MV-4-11 (cell line): ENCODE results near the gene HSPB7.
A peak's percentile ranks its signal among the peaks of the same experiment; 100 is the strongest.
"Not testable (repeated sequence)": the region's sequence is repeated elsewhere in the genome, so short reads cannot be mapped to it uniquely, and the experiment has no call there.

ENCODE experiments used
- DNase-seq: peaks from one replicate; lab custom pipeline; 2025; lab: John Stamatoyannopoulos, UW

HSPB7 gene

DNA sequence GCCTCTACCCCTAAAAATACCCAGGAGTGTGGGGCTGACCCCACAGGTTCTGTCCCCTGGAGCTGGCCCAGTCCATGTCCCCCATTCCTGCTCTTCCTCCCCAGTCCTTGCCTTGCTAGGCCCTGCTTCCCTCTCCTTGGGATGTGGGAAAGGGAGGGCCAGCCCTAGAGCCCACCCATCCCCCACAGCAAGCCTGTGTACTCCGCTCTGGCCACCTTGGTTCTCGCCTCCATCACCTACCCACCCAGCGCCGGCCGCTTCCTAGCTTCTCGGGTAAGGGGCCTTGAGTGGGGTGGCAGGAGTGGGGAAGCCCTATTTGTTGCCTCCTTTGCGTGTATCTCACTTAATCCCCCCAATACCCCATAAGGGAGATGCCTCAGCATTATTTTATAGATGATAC lies 32.5 kb upstream of the HSPB7 start:
- no peak for DNase-seq

DNA sequence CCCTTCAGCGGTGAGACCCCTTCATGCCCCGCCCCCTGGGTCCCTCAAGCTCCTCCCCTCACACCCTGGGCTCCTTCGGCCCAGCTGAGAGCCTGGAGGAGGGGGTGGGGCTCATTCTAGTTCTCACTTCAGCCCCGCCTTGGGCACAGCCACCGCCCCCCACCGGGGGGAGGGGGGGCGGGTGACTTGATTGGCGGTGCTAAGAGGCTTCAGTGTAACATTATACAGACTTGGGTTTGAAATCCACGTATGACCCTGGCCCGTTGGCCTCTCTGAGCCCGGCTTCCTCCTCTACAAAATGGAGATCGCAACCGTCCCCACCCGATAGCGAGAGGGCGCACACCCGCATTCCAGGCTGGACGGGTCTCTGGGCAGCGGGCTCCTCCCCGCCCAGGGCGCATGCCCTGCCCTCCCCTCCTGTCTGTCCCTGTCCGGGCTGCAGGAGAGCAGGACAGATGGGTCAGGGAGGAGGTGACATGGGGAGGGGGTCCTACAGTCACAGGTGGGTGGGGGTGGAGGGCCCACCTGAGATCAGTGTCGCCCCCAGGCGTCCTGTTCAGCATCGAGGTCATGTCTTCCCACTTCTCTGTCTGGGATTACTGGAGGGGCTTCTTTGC lies 30.8 kb upstream of the HSPB7 start:
- no peak for DNase-seq

DNA sequence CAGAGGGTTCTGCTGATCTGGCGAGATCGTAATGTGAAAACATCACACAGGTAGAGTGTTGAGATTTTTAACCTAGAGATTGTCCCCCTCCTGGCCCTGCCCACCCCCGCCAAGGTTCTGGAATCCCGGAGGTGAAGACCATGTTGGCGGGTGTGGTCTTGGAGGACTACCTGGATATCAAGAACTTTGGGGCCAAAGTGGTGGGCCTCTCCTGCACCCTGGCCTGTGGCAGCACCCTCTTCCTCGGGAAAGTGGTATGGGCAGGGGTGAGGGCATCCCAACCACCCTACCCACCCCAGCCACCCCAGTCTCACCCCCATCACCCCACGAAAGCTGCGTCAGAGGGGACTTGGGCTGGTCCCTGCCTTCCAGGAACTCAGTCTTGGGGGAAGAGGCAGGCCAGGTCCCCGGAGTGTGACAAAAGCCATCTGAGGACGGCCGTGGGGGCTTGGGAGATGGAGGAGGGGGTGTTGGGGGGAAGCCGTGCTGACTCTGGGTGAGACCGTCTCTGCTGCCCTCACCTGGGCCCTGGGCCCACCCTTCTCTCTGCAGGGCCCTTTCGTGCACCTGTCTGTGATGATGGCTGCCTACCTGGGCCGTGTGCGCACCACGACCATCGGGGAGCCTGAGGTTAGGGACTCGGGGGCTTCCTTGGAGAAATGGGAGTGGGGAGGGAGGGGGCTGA lies 30.1 kb upstream of the HSPB7 start:
- no peak for DNase-seq

DNA sequence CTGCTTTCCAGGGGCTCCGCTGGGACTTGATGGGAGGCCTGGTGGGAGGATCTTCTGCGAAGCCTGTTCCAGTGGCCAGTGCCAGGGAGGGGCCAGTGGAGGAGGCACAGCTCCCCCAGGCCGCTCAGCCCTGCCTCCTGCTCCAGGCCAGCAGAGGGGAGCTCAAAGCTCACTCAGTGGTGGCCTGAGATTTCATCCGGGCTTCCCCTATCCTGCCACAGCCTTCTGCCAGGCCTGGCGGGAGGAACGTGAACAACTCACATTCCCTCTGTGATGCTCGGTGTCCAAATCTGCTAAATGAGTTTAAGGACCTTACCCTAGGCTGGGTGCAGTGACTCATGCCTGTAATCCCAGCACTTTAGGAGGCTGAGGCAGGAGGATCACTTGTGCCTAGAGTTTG lies 29.0 kb upstream of the HSPB7 start:
- DNase-seq, result no peak

DNA sequence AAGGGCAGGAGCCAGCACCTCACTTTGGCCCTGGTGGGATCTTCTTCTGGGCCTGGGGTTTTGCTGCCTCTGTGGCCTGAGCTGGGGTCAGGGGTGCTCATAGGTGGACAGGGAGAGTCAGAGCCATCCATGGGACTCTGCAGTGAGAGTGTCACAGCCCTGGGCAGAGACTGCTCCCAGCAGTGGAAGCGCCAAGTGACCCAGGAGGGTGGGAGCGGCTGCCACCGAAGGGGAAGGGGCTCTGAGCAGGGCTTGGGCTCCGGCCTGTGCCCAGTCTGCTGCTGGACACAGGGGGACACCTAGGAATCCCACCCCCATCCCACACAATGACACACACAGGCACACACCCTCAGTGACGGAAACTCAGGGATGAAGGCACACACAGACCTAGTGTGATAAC lies 26.1 kb upstream of the HSPB7 start:
- DNase-seq, result no peak

DNA sequence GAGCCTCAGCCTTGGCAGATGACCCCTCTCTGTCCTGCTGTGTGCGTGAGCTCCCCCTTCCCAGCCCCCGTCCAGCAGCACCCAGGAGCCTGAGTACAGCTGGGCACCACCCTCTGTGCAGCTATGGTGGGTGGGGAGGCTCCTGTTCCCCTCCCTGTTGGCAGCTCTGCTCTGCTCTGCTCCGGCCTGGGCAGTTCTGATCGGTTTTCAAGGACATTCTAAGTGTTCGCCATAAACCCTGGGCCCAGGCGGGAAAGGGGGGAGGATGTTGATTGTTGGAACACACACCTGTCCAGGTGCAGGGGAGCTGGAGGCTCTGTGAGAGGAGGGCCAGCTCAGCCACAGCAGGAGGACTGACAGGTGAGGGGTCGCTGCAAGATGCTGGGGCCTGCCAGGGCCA lies 25.7 kb upstream of the HSPB7 start, which contains the start of gene CLCNKB:
CLCNKB (plus strand) TSS at position 262 of the 400 bp plus-strand sequence. CDS start 711 bp downstream, outside the sequence.
- DNase-seq, result no peak

DNA sequence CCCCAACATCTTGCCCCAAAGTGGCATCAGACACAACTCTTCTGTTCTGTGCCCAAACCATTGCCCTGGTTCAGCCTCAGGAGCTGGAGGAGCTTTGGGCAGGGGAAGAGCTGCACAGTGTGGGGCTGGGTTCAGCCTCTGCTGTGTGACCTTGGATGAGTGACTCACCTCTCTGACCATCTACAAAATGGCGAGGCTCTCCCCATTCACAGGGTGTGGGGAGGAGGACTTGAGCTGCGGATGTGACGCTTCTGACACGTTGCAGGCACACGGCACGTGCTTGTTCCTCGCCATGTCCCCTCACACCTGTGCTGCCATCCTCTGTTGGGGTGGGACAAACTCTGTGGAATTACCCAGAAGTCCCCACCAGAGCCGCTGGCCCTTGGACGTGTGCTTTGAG lies 24.8 kb upstream of the HSPB7 start:
- DNase-seq, result not testable (repeated sequence)

DNA sequence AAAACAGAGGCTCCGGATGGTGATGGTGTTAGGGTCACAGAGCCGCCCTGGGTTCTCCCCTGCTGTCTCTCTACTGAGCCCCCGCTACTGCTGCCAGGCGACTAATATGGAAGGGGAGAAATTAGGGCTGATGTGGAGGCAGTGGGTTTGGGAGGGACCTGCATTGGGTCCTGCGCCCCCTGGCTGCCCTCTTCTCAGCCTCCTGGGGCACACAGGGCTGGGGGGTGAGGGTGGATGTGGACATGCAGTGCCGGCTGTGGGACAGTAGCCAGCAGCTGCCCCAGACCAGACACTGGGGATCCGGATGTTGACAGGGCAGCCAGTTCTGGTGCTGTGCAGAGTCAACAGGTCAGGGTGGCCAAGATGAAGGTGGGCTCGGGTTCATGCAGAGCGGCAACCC lies 24.3 kb upstream of the HSPB7 start:
- no peak for DNase-seq

DNA sequence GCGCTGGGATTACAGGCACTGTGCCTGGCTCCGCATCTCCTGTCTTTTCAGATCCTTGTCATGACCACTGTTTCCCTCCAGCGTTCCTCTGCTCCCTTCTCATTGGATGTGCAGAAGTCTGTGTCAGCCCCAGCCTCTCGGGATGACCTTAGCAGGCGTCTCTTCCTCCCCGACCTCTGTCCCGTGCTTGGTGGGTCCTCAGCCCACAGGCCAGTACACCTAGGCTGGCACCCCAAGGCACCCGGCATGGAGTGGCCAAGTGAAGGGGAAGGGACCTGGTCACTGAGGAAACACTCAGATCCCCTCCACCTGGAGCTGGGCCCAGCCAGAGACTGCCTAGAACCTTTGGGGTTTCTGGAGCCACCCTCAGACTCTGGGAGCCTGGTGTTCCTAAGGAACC lies 23.4 kb upstream of the HSPB7 start:
- no peak for DNase-seq

DNA sequence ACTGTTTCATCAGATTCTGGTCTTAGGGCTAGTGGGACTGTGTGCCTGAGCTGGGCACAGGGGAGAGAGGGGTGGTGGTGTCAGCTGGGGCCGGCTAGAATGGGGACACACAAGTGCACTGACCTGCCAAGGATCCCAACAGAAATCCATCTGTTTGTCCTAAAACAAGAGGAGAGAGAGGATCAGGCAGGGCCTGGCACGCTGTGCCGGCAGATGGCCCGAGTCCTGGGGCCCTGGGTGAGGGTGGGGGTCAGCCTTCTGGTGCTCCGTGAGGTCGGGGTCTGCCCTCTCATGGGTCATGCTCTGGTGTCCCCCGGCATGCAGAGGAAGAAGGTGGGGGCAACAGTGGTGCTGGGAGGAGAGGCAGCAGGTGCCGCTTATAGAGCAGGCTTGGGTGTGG lies 22.0 kb upstream of the HSPB7 start:
- not testable (repeated sequence) for DNase-seq

DNA sequence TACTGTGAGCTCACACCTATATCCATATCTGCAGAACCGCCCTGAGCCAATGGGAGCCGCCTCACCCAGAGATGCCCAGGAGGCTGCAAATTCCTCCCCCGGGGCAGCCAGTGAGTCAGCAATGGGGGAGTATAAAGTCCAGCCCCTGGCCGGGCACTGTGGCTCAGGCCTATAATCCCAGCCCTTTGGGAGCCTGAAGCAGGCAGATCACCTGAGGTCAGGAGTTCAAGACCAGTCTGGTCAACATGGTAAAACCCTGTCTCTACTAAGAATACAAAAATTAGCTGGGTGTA lies 20.7 kb upstream of the HSPB7 start:
- DNase-seq, result no peak

DNA sequence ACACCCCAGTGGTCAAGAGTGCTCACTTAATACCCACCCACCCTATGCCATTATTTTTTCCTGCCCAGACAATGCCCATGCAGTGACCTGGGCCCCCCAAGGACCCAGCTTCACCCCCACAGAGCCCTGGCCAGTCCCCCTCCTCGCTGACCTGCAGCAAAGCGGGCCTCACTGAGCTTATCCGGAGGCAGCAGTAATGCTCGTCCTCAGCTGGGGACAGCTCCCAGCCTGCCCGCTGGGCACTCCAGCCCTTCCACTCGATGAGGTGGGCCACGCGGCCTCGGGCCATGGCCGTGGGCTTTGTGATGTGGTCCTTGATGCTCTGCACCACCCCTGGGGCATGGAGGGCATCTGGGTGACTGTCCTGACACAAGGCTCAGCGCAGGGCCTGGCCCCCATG lies 18.6 kb upstream of the HSPB7 start:
- not testable (repeated sequence) for DNase-seq

DNA sequence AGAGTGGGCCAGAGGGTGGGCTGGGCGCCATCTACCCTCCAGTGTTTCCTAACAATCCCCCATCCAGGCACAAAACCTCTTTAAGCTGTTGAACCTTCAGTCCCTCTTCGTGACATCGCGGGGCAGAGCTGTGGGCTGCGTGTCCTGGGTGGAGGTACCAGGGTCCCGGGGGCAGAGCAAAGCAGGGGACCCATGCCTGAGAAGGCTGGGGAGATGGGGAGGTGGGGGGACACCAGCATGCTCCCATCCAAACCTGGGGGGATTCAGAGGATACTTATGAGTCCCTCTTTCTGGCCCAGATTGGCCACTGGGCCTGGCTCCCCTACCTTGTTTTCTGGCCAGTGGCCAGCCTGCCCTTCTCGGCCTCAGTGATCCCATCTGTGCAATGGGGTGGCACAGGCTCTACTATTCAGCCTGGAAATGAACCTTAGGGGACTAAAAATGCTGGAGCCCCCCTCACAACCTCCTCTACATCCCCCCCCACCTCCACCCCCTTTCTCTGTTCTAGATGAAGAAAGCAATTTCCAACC lies 15.3 kb upstream of the HSPB7 start:
- not testable (repeated sequence) for DNase-seq

DNA sequence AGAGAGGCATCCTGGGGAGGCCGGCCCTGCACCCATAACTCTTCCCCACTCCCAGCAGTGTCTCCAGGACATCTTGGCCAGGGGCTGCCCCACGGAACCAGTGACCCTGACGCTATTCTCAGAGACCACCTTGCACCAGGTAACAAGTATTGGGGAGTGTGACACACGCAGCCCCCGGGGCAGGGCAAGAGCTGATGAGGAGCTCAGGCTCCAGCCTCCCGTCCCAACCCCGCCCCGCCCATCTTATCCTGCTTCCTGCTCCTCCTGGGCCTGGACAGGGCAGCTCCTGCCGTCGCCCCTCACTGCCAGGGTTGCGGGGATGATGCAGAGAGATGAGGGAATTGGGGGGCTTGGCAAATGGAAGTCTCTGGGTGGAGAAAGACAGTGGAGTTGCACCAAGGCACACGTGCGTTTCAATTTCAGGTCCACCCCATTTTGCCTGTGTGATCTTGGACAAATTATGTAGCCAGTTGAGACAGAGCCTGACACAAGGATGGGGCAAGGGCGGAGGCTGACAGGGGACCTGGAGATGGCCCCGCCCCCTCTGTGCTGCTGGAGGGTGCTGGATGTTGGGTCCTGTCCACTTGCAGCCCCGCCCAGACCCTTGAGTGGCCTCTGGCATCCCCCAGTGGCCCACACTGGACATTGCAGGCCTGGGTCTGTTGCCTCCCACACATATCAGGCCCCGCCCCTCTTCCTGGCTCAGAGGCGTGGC lies 14.7 kb upstream of the HSPB7 start:
- peak; percentile 67 for DNase-seq

DNA sequence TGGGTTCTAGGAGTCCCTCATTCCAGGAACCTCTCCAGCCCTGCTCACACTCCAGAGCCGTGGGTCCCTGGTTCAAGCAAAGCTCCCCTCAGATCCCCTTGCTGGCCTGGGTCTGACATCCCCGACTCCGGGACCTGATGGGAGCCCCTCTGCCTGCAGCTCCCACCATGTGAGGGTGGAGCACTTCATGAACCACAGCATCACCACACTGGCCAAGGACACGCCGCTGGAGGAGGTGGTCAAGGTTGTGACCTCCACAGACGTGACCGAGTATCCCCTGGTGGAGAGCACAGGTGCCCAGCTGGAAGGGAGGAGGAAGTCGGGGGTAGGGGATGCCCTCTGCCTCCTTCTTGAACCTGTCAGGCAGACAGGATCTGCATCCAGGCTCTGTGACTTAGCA lies 13.7 kb upstream of the HSPB7 start:
- no peak for DNase-seq

DNA sequence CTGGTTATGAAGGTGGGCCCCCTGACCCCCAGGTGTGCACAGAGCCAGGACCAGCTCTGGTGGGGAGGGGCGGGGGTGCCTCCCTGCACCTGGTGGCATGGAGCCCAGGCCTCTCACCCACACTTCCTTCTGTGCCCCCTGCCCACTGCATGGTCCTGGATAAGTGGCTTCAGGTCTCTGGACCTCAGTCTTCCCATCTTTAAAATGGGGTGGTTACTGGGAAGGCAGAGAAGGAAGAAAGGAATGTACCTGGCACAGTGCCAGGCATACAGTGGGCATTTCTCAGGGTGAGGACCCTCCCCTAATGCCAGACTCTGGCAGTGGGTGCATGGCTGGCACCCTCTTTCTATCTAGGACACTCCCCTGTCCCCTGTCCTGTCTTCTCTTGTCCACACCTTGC lies 11.4 kb upstream of the HSPB7 start:
- DNase-seq, result no peak

DNA sequence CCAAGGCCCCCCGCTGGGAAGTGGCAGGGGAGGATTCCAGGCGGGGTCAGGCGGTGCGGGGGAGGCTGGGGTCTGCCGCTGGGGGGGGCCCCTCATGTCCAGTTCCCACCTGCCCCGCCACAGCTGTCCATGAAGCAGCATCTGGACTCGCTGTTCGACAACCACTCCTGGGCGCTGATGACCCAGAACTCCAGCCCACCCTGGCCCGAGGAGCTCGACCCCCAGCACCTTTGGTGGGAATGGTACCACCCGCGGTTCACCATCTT lies 11.1 kb upstream of the HSPB7 start:
- not testable (repeated sequence) for DNase-seq

DNA sequence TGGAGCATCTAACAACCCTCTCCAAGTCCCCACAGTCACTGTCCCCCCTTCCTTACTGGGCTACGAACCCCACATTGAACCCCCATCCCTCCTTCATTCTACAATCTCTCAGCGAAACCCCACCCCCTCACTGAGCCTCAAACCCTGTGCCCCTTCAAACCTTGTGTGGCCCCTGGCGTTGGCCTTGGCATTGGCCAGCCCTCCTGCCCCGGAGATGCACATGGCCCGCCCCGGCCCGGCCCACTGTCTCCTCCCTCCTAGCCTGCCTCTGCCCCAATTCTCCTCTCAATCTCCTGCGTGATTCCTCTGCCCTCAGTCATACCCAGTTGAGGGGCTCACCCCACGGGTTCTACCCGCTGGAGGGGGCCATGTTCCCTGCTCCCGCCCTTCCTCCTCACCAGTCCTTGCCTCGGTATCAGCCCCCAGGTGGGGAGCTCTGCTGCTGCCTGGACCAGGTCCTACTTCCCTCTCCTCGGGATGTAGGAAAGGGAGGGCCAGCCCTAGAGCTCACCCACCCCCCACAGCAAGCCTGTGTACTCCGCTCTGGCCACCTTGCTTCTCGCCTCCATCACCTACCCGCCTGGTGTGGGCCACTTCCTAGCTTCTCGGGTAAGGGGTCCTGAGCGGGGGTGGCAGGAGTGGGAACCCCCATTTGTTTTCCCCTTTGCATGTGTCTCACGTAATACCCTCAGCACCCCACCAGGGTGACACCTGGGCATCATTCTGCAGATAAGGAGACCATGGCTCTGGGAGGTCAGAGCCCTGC lies 10.6 kb upstream of the HSPB7 start:
- DNase-seq, result no peak

DNA sequence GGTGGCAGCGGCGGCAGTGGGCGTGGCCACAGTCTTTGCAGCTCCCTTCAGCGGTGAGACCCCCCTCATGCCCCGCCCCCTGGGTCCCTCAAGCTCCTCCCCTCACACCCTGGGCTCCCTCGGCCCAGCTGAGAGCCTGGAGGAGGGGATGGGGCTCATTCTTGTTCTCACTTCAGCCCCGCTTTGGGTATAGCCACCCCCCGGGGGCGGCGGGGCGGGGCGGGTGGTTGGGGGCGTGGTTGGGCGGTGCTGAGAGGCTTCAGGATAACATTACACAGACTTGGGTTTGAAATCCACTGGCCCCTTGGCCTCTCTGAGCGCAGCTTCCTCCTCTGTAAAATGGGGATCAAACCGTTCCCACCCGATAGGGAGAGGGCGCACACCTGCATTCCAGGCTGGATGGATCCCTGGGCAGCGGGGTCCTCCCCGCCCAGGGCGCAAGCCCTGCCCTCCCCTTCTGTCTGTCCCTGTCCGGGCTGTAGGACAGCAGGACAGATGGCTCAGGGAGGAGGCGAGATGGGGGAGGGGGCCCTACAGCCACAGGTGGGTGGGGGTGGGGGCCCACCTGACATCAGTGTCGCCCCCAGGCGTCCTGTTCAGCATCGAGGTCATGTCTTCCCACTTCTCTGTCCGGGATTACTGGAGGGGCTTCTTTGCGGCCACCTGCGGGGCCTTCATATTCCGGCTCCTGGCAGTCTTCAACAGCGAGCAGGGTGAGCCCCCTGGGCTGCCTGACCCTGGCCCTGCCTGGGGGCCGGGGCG lies 9.1 kb upstream of the HSPB7 start:
- DNase-seq, result no peak

DNA sequence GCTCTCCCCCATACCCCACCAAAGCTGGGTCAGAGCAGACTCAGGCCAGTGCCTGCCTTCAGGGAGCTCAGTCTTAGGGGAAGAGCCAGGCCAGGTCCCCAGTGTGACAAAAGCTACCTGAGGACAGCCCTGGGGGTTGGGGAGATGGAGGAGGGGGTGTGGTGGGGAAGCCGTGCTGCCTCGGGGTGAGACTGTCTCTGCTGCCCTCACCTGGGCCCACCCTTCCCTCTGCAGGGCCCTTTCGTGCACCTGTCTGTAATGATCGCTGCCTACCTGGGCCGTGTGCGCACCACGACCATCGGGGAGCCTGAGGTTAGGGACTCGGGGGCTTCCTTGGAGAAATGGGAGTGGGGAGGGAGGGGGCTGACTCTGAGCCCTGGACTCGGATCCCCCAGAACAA lies 8.5 kb upstream of the HSPB7 start:
- DNase-seq, result not testable (repeated sequence)

DNA sequence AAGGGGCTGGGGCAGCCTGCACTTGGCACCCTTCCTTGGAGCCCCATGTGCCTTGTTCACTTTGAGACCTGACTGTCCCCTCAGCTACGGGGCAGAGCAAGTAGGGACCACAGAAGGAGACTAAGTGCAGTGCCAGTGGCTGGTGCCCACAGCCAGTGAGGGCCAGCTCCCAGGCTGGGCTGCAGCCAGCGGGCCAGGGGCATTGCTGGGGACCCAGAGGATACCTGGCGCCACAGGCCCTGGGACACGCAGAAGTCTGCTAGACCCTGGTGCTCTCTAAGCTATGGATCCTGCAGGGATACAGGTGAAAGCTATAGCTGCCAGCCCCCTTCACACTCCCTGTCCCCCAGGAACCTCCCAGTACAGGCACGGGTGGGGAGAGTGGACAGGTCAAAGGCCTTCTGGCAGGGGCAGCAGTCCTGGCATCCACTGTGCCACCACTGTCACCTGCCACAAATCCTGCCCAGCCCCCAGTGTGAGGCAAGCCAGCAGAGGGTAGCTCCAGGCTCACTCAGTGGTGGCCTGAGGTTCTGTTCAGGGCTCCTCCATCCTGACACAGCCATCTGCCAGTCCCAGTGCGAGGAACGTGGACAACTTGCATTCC lies 5.3 kb upstream of the HSPB7 start:
- DNase-seq, result no peak

DNA sequence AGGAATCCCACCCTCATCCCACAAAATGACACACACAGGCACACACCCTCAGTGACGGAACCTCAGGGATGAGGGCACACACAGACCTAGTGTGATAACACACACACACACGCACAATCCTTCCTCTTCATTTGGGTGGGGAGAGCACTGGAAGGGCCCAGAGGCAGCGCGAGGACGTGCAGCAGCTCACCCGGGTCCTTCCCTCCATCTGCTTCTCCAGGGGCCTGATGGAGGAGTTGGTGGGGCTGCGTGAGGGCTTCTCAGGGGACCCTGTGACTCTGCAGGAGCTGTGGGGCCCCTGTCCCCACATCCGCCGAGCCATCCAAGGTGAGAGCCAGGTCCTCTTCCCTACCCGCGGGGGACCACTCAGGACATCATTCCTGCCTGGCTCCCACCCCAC lies 4.5 kb upstream of the HSPB7 start:
- no peak for DNase-seq
